Measurements from ENCODE around the gene ANKRD6.

DNA sequence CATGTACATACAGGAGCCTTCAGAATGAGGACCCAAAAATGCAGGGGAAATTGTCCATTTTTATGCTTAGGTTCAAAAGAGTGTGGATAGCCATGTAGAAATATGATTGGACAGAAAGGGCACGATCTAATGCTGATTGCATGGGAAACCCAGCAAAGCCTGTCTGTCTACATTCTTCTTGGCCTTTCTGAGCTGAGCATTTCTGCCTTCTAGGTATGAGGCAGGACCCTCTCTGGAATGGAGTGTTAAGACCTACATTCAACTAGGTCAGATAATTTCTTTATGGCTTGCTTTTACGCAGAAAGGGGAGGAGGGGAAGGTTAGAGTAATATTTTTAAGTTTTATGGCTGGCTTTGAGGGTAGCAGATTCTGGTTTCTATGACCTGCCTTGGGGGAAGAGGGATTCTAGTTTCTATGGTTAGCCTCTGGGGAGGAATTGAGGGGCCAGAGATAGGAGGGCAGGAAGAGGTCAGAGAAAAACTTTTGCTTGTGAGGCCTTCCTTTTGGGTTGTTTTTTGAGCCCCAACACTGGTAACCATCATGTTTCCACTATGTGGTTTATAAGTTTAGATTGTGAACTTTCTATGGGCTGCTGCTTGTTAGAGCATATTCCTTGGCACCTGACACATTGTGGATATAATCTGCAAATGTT, 142.1 kb downstream of the ANKRD6 start:
- TF ChIP-seq POLR2A (IDR thresholded peaks at IDR 0.05), result no peak
- TF ChIP-seq, protein P1, sequence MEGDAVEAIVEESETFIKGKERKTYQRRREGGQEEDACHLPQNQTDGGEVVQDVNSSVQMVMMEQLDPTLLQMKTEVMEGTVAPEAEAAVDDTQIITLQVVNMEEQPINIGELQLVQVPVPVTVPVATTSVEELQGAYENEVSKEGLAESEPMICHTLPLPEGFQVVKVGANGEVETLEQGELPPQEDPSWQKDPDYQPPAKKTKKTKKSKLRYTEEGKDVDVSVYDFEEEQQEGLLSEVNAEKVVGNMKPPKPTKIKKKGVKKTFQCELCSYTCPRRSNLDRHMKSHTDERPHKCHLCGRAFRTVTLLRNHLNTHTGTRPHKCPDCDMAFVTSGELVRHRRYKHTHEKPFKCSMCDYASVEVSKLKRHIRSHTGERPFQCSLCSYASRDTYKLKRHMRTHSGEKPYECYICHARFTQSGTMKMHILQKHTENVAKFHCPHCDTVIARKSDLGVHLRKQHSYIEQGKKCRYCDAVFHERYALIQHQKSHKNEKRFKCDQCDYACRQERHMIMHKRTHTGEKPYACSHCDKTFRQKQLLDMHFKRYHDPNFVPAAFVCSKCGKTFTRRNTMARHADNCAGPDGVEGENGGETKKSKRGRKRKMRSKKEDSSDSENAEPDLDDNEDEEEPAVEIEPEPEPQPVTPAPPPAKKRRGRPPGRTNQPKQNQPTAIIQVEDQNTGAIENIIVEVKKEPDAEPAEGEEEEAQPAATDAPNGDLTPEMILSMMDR (IDR thresholded peaks at IDR 0.05 in 4 of 5, conservative IDR thresholded peaks at IDR 0.05 in 1 of 5), result no peak
